Trophoblast cell (in vitro differentiated cells and primary cell): ENCODE results near the gene LRRC8D.

Experiments used
- DNase-seq, 2 donors: peaks; one replicate each; pipeline ENCODE4 v3.0.0-alpha.2; 2016
- H2AFZ ChIP-seq: 2 replicates; pipeline ENCODE4 v1.6.1; 2013; ENCODE audit warnings: low read length, moderate library complexity, mild to moderate bottlenecking; ENCODE audit not compliant: insufficient read depth, poor library complexity
- H2AK5ac ChIP-seq: 2 replicates; pipeline ENCODE4 v1.6.1; 2013; ENCODE audit warnings: mild to moderate bottlenecking, low read length
- H2BK120ac ChIP-seq: 2 replicates; pipeline ENCODE4 v1.6.1; 2013; ENCODE audit warnings: low read length, mild to moderate bottlenecking, moderate library complexity; ENCODE audit not compliant: insufficient read depth, poor library complexity
- H2BK12ac ChIP-seq: 2 replicates; pipeline ENCODE4 v1.6.1; 2013; ENCODE audit warnings: mild to moderate bottlenecking, low read length, moderate library complexity
- H2BK5ac ChIP-seq: 2 replicates; pipeline ENCODE4 v1.6.1; 2013; ENCODE audit warnings: low read length, low read depth, moderate library complexity, mild to moderate bottlenecking; ENCODE audit not compliant: poor library complexity
- H3K14ac ChIP-seq: 2 replicates; pipeline ENCODE4 v1.6.1; 2013; ENCODE audit warnings: mild to moderate bottlenecking, low read length
- H3K18ac ChIP-seq: 2 replicates; pipeline ENCODE4 v1.6.1; 2013; ENCODE audit warnings: mild to moderate bottlenecking, low read length
- H3K23ac ChIP-seq: 2 replicates; pipeline ENCODE4 v1.6.1; 2013; ENCODE audit warnings: low read length
- H3K27ac ChIP-seq: 2 replicates; pipeline ENCODE4 v1.5.1; 2013; ENCODE audit warnings: low read depth, mild to moderate bottlenecking, inconsistent platforms, low read length, moderate library complexity
- H3K27me3 ChIP-seq: 2 replicates; pipeline ENCODE4 v1.6.1; 2013; ENCODE audit warnings: inconsistent platforms, mild to moderate bottlenecking, low read length, moderate library complexity; ENCODE audit not compliant: insufficient read depth
- H3K36me3 ChIP-seq, 2 experiments: 1 replicate in 1 of 2; 2 replicates in 1 of 2; pipeline ENCODE4 v1.6.1; 2013; ENCODE audit warnings: low read length in 2 of 2, mild to moderate bottlenecking in 2 of 2, moderate library complexity in 1 of 2; ENCODE audit not compliant: insufficient read depth in 2 of 2, control insufficient read depth in 1 of 2
- H3K4ac ChIP-seq: 2 replicates; pipeline ENCODE4 v1.6.1; 2013; ENCODE audit warnings: low read depth, mild to moderate bottlenecking, low read length, moderate library complexity
- H3K4me1 ChIP-seq, 2 experiments: 1 replicate in 1 of 2; 2 replicates in 1 of 2; pipeline ENCODE4 v1.6.1; 2013; ENCODE audit warnings: low read length in 2 of 2, mild to moderate bottlenecking in 2 of 2, moderate library complexity in 1 of 2; ENCODE audit not compliant: insufficient read depth in 2 of 2, control insufficient read depth in 1 of 2
- H3K4me2 ChIP-seq: 2 replicates; pipeline ENCODE4 v1.6.1; 2013; ENCODE audit warnings: inconsistent platforms, mild to moderate bottlenecking, low read length, moderate library complexity
- H3K4me3 ChIP-seq: 2 replicates; pipeline ENCODE4 v1.5.1; 2013; ENCODE audit warnings: mild to moderate bottlenecking, low read depth, low read length, inconsistent platforms
- H3K79me1 ChIP-seq: one replicate; pipeline ENCODE4 v1.6.1; 2013; ENCODE audit warnings: low read length
- H3K79me2 ChIP-seq: 2 replicates; pipeline ENCODE4 v1.6.1; 2013; ENCODE audit warnings: low read length, mild to moderate bottlenecking; ENCODE audit not compliant: control insufficient read depth, insufficient read depth, poor library complexity
- H3K9ac ChIP-seq: 2 replicates; pipeline ENCODE4 v1.6.1; 2013; ENCODE audit warnings: mild to moderate bottlenecking, low read length
- H3K9me3 ChIP-seq: 2 replicates; pipeline ENCODE4 v1.6.1; 2013; ENCODE audit warnings: low read depth, mild to moderate bottlenecking, control low read depth, inconsistent platforms, low read length; ENCODE audit not compliant: insufficient read depth
- H4K12ac ChIP-seq: 2 replicates; pipeline ENCODE4 v1.6.1; 2013; ENCODE audit warnings: low read depth, mild to moderate bottlenecking, low read length, moderate library complexity
- H4K8ac ChIP-seq: 2 replicates; pipeline ENCODE4 v1.6.1; 2013; ENCODE audit warnings: low read depth, mild to moderate bottlenecking, low read length, moderate library complexity
- H4K91ac ChIP-seq: one replicate; pipeline ENCODE4 v1.6.1; 2013; ENCODE audit warnings: low read depth, mild to moderate bottlenecking, low read length, moderate library complexity
- WGBS: extraction: QIAGEN DNeasy Blood & Tissue Kit; methylation state at CpG from one replicate; pipeline ENCODE4 v1.1.7; 2013; ENCODE audit warnings: missing lambda C conversion rate; ENCODE audit not compliant: insufficient read length, insufficient coverage; ENCODE audit errors: extremely low coverage; 5-methylcytosine and 5-hydroxymethylcytosine counted together

LRRC8D gene

DNA sequence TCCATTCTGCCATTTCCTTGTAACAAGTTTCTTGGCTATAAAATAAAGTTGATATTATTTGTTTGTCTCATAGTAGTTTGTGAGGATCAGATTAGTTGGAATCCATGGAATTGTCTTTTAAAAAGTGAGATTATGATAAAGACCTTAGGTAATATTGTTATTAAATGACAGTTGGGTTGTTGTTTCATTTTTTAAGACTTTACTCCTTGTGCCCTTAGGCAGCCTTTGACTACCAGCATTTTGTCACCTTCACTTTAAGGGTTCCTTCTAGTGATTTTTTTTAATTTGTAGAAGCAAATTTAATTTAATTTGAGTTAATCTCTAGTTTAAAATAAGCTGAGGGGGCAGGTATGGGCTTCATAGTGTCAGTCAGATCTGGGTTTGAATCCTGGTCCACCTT lies 89.4 kb downstream of the LRRC8D start:
- no peak overlapping the region for H4K12ac ChIP-seq
- DNase-seq: peak; percentile 21 to 65
- no peaks in the 10 kb centered on the region for H3K36me3 ChIP-seq
- no peaks in the 10 kb centered on the region for H3K9me3 ChIP-seq
- peak overlapping the region; percentile 89 for H3K27ac ChIP-seq
- no peak overlapping the region for H2AK5ac ChIP-seq
- H3K23ac ChIP-seq: no peak overlapping the region
- no peak overlapping the region for H2BK120ac ChIP-seq
- no peaks in the 10 kb centered on the region for H3K79me2 ChIP-seq
- no peak overlapping the region for H4K91ac ChIP-seq
- no peaks in the 10 kb centered on the region for H3K27me3 ChIP-seq
- no peak overlapping the region for H3K4ac ChIP-seq
- H2BK12ac ChIP-seq: no peak overlapping the region
- peaks cover 16% of the 10 kb centered on the region for H3K79me1 ChIP-seq
- no peak overlapping the region for H4K8ac ChIP-seq
- H3K4me3 ChIP-seq: no peak overlapping the region
- H2AFZ ChIP-seq: no peak overlapping the region
- H3K18ac ChIP-seq: no peak overlapping the region
- no peak overlapping the region for H3K9ac ChIP-seq
- H3K14ac ChIP-seq: no peak overlapping the region
- no peak overlapping the region for H2BK5ac ChIP-seq
- H3K4me1 ChIP-seq: peaks cover 15 to 27% of the 10 kb centered on the region in 2 experiments
- peak overlapping the region; percentile 27 for H3K4me2 ChIP-seq

DNA sequence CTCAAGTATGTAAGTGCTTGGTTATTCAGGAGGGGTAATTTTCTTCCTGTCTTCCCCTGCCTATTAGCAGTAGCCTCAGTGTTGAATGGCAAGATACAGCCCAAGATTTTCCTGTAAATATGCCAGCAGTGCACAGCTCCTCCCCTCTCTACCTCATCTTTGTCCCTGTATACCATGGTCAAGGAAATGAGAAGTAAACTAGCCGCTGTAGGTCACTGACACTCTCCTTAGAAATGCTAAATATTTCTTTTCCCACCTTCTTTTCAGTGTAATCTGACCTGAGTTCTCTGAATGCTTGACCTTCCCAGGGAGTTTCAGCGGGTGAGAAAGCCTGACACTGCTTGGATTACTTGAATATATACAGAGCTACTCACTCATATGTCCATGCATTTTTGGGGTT lies 89.9 kb downstream of the LRRC8D start:
- Histone ChIP-seq H3K79me2 (no peaks in the 10 kb centered on the region), H4K12ac (no peak overlapping the region), H4K91ac (no peak overlapping the region), H3K4me3 (no peak overlapping the region), H3K36me3 (no peaks in the 10 kb centered on the region), H3K27ac (peak overlapping the region; percentile 89), H3K14ac (no peak overlapping the region), H3K23ac (no peak overlapping the region), H2BK5ac (no peak overlapping the region), H2AFZ (no peak overlapping the region), H2BK12ac (no peak overlapping the region), H3K4me1 (peaks cover 12 to 23% of the 10 kb centered on the region in 2 experiments), H3K9ac (no peak overlapping the region), H3K4me2 (peak overlapping the region; percentile 27), H3K9me3 (no peaks in the 10 kb centered on the region), H4K8ac (no peak overlapping the region), H2BK120ac (no peak overlapping the region), H3K18ac (no peak overlapping the region), H3K4ac (no peak overlapping the region), H3K27me3 (no peaks in the 10 kb centered on the region), H3K79me1 (peaks cover 14% of the 10 kb centered on the region), H2AK5ac (no peak overlapping the region)
- DNase-seq: peak; percentile 56 to 86
- WGBS: no CpG with 5 or more reads among the region's 2 CpGs

DNA sequence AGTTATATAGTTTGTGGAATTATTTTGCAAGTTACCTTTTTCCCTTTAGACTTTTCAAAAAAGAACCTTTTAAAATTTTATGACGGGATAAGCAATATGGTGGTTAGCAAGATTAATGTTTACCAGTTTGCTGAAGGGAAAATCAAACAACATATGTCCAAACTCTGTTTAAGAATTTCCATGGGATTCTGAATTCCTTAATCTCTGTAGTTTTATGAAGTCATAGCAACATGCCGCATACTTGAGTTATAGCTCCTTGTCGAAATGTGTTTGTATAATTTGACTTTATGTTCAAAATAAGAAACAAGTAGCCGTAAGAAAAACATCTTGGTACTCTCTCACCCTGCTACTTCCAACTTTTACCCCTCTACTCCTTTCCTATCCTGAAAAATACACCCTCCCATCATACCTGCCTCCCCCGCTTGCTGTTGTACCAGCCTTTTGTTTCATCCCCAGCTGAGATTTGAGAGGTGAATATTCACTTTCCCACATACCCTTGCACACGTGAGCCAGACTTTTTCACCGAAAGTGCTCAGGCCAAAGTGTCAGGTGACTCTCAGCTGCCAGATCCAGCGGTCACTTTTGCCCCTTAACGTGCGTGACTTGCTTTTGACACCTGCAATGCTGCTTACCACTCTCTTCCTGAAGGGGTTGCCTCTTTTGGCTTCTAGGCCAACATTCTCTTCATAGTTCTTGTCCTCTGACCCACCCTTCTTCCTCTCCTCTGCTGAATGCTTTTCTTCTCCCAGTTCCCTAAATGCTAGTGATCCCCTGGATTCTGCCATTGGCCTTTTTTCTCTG lies 90.6 kb downstream of the LRRC8D start:
- Histone ChIP-seq H3K4me3 (no peak overlapping the region), H3K4ac (no peak overlapping the region), H3K4me1 (peaks cover 10 to 19% of the 10 kb centered on the region in 2 experiments), H2AFZ (no peak overlapping the region), H3K36me3 (no peaks in the 10 kb centered on the region), H3K4me2 (peak overlapping the region; percentile 38), H3K9ac (no peak overlapping the region), H4K12ac (no peak overlapping the region), H3K18ac (peak overlapping the region; percentile 54), H3K27ac (peak overlapping the region; percentile 70), H3K79me2 (no peaks in the 10 kb centered on the region), H2AK5ac (peak overlapping the region; percentile 5), H2BK5ac (peak overlapping the region; percentile 52), H3K23ac (peak overlapping the region; percentile 18), H2BK120ac (peak overlapping the region; percentile 61), H4K91ac (peak overlapping the region; percentile 41), H4K8ac (peak overlapping the region; percentile 13), H3K27me3 (no peaks in the 10 kb centered on the region), H3K79me1 (peaks cover 14% of the 10 kb centered on the region), H3K14ac (peak overlapping the region; percentile 36), H3K9me3 (no peaks in the 10 kb centered on the region), H2BK12ac (peak overlapping the region; percentile 90)
- no CpG with 5 or more reads among the region's 10 CpGs for WGBS
- DNase-seq: no peak

DNA sequence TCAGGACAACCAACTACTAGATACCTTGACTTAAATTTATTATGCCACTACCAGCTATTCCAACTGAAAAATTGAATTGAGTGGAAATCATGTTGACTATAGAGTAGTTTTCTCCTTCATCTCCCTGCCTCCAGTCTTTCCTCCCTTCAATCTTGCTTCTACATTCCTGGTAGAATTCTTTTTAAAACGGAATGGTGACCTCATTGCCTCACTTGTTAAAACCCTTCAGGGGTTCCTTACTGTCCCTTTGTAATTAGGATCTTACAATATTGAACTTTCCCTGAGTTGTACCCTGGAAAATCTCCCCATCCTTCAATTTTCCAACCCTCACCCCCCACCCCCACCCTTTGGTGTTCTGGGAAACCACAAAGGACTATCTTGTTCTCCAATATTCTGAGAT lies 91.2 kb downstream of the LRRC8D start:
- no peaks in the 10 kb centered on the region for H3K79me2 ChIP-seq

More for the DNA sequence above, 91.2 kb downstream of the LRRC8D start:
- Histone ChIP-seq H3K27ac (peak overlapping the region; percentile 70), H3K36me3 (no peaks in the 10 kb centered on the region), H3K4me2 (peak overlapping the region; percentile 24), H4K91ac (no peak overlapping the region), H3K9me3 (no peaks in the 10 kb centered on the region), H2BK12ac (no peak overlapping the region), H3K14ac (no peak overlapping the region), H2BK120ac (no peak overlapping the region), H4K8ac (no peak overlapping the region), H3K18ac (no peak overlapping the region), H3K9ac (no peak overlapping the region), H3K4ac (no peak overlapping the region), H2BK5ac (no peak overlapping the region), H3K23ac (no peak overlapping the region), H3K79me1 (peaks cover 12% of the 10 kb centered on the region), H3K27me3 (no peaks in the 10 kb centered on the region), H4K12ac (no peak overlapping the region), H3K4me3 (no peak overlapping the region), H3K4me1 (peaks cover 8 to 17% of the 10 kb centered on the region in 2 experiments), H2AFZ (no peak overlapping the region), H2AK5ac (no peak overlapping the region)
- no CpG with 5 or more reads among the region's 1 CpG for WGBS
- peak in 1 of 2 donors; percentile 53 for DNase-seq
